HCT116 (cell line): ENCODE measurements around the gene OVOL2. TPM values are rescaled to one million over a fixed set of nuclear protein-coding genes. Genes with fewer than 3 reads are reported as not detected.

ENCODE experiments used
- ATAC-seq: fragments of 200-7000 bp; cut with Tn5 transposase; 2 replicates; pipeline ENCODE4 v1.9.1; 2020; ENCODE audit warnings: mild to moderate bottlenecking, moderate library complexity
- BruUV-seq: library from RNA; stranded (reverse); fragments of 400-500 nt; replicated peaks from 2 replicates; lab custom pipeline; 2021; lab: Mats Ljungman, UMichigan
- CTCF ChIA-PET: fragments of 300-600 bp; sonication (Branson Sonifier 250); formaldehyde crosslinking; loops from one replicate; lab custom pipeline; 2021; ENCODE audit warnings: antibody characterized with exemption; lab: Charles Lee
- POLR2A ChIA-PET: fragments of 300-600, 350-600 bp; sonication (Branson Sonifier 250); formaldehyde crosslinking; loops from one replicate; lab custom pipeline; 2021; ENCODE audit warnings: antibody characterized with exemption; lab: Charles Lee
- RAD21 ChIA-PET, 2 experiments: fragments of 300-600 bp; sonication (Branson Sonifier 250); formaldehyde crosslinking; loops; one replicate each; lab custom pipeline; 2023; ENCODE audit warnings: low total read pairs in 2 of 2; ENCODE audit not compliant: uncharacterized antibody in 2 of 2, unreplicated experiment in 2 of 2, low non-redundant PET in 1 of 2; lab: Charles Lee
- DNase-seq: peaks from one replicate; pipeline ENCODE4 v3.0.0-alpha.2; 2010; ENCODE audit warnings: low read depth, low spot score
- H2AFZ ChIP-seq: fragments of 200-600 bp; shearing (Covaris generic), sonication (generic); 2 replicates; pipeline ENCODE4 v1.6.1; 2017; ENCODE audit warnings: low read depth, mixed run types, mixed read lengths, antibody characterized with exemption, low read length; ENCODE audit not compliant: poor library complexity, severe bottlenecking
- H3K27ac ChIP-seq: 2 replicates; pipeline ENCODE4 v1.5.1; 2012; ENCODE audit warnings: low read depth, low read length
- H3K27me3 ChIP-seq: fragments of 200-600 bp; sonication (generic); 2 replicates; pipeline ENCODE4 v1.6.1; 2016; ENCODE audit warnings: mixed run types, low read length, mixed read lengths; ENCODE audit not compliant: insufficient read depth
- H3K36me3 ChIP-seq, 2 experiments: fragments of 200-500 bp in 1 of 2; fragments of 200-600 bp in 1 of 2; sonication (Bioruptor generic) in 1 of 2; sonication (generic) in 1 of 2; 2 replicates each; pipeline versions ENCODE4 v1.5.1 to v1.6.1; 2014 to 2016; ENCODE audit warnings: low read length in 2 of 2, inconsistent platforms in 1 of 2, mixed read lengths in 1 of 2, mixed run types in 1 of 2; ENCODE audit not compliant: insufficient read depth in 2 of 2, control insufficient read depth in 1 of 2
- H3K4me1 ChIP-seq, 2 experiments: fragments of 200-600 bp in 1 of 2; sonication (generic) in 1 of 2; 2 replicates each; pipeline versions ENCODE4 v1.5.1 to v1.6.1; 2012 to 2017; ENCODE audit warnings: low read length in 2 of 2, inconsistent platforms in 1 of 2, mild to moderate bottlenecking in 1 of 2, mixed read lengths in 1 of 2, mixed run types in 1 of 2, moderate library complexity in 1 of 2; ENCODE audit not compliant: insufficient read depth in 2 of 2, control insufficient read depth in 1 of 2
- H3K4me2 ChIP-seq: fragments of 200-600 bp; sonication (generic); 2 replicates; pipeline ENCODE4 v1.6.1; 2017; ENCODE audit warnings: mixed run types, low read length, mixed read lengths
- H3K4me3 ChIP-seq, 2 experiments: fragments of 200-600 bp in 1 of 2; sonication (generic) in 1 of 2; replicated peaks in 1 of 2; 2 replicates each; pipeline ENCODE4 v1.5.1; 2011 to 2016; ENCODE audit warnings: low read length in 2 of 2, control low read depth in 1 of 2, low read depth in 1 of 2, mild to moderate bottlenecking in 1 of 2, mixed read lengths in 1 of 2, mixed run types in 1 of 2
- H3K79me2 ChIP-seq: fragments of 200-600 bp; sonication (generic); 2 replicates; pipeline ENCODE4 v1.6.1; 2017; ENCODE audit warnings: mild to moderate bottlenecking, mixed run types, low read length, moderate library complexity, mixed read lengths; ENCODE audit not compliant: insufficient read depth
- H3K9ac ChIP-seq: fragments of 200-600 bp; sonication (generic); 2 replicates; pipeline ENCODE4 v1.6.1; 2016; ENCODE audit warnings: low read length, mixed read lengths
- H3K9me2 ChIP-seq: fragments of 200-600 bp; sonication (generic), shearing (Covaris generic); 2 replicates; pipeline ENCODE4 v1.6.1; 2017; ENCODE audit warnings: mixed run types, mild to moderate bottlenecking, moderate library complexity; ENCODE audit not compliant: insufficient read depth
- H3K9me3 ChIP-seq, 2 experiments: fragments of 200-500 bp in 1 of 2; fragments of 200-600 bp in 1 of 2; sonication (Bioruptor generic) in 1 of 2; sonication (generic) in 1 of 2; 2 replicates each; pipeline ENCODE4 v1.6.1; 2014 to 2017; ENCODE audit warnings: low read length in 2 of 2, mixed read lengths in 2 of 2, inconsistent platforms in 1 of 2, low read depth in 1 of 2, mild to moderate bottlenecking in 1 of 2, mixed run types in 1 of 2, moderate library complexity in 1 of 2; ENCODE audit not compliant: control insufficient read depth in 1 of 2, insufficient read depth in 1 of 2
- H4K20me1 ChIP-seq: fragments of 200-600 bp; sonication (generic), shearing (Covaris generic); 2 replicates; pipeline ENCODE4 v1.6.1; 2017; ENCODE audit warnings: mixed run types, mild to moderate bottlenecking, moderate library complexity; ENCODE audit not compliant: insufficient read depth
- CBX3 ChIP-seq: IDR thresholded peaks from 2 replicates; pipeline ENCODE4 v1.6.1; 2012; ENCODE audit warnings: low read depth
- CEBPB ChIP-seq: IDR thresholded peaks from 2 replicates; pipeline ENCODE4 v1.6.1; 2012; ENCODE audit warnings: low read depth
- EGR1 ChIP-seq: IDR thresholded peaks from 2 replicates; pipeline ENCODE4 v1.6.1; 2012; ENCODE audit warnings: low read depth
- ELF1 ChIP-seq: IDR thresholded peaks from 2 replicates; pipeline ENCODE4 v1.6.1; 2012; ENCODE audit warnings: low read depth, borderline replicate concordance
- EZH2phosphoT487 ChIP-seq: fragments of 200-600 bp; IDR thresholded peaks from 2 replicates; pipeline ENCODE4 v1.6.1; 2018; ENCODE audit warnings: antibody characterized with exemption, borderline replicate concordance
- FOSL1 ChIP-seq: IDR thresholded peaks from 2 replicates; pipeline ENCODE4 v1.6.1; 2012; ENCODE audit warnings: low read depth
- JUND ChIP-seq: IDR thresholded peaks from 2 replicates; pipeline ENCODE4 v1.6.1; 2012
- POLR2A ChIP-seq: IDR thresholded peaks from 2 replicates; pipeline ENCODE4 v1.7.0; 2011; ENCODE audit warnings: borderline replicate concordance; ENCODE audit not compliant: insufficient read depth, insufficient read length; ENCODE audit errors: extremely low read depth
- RAD21 ChIP-seq: IDR thresholded peaks from 2 replicates; pipeline ENCODE4 v1.6.1; 2012; ENCODE audit warnings: low read depth, mild to moderate bottlenecking
- SP1 ChIP-seq: IDR thresholded peaks from 2 replicates; pipeline ENCODE4 v1.6.1; 2012; ENCODE audit warnings: low read depth
- TCF7L2 ChIP-seq: IDR thresholded peaks from 2 replicates; pipeline ENCODE4 v1.7.0; 2011; ENCODE audit warnings: borderline replicate concordance, inconsistent platforms; ENCODE audit not compliant: insufficient read depth, insufficient read length; ENCODE audit errors: extremely low read depth
- YY1 ChIP-seq: IDR thresholded peaks from 2 replicates; pipeline ENCODE4 v1.6.1; 2011; ENCODE audit warnings: low read length, low read depth, moderate library complexity, mild to moderate bottlenecking; ENCODE audit not compliant: insufficient replicate concordance; ENCODE audit errors: extremely low read depth
- ZFX ChIP-seq: fragments of 450-650 bp; IDR thresholded peaks from 2 replicates; pipeline ENCODE4 v1.6.1; 2017
- ZNF274 ChIP-seq: fragments of 200-500 bp; sonication (Bioruptor generic); IDR thresholded peaks from 2 replicates; pipeline ENCODE4 v1.6.1; 2014; ENCODE audit warnings: mild to moderate bottlenecking, low read depth, low read length, inconsistent platforms
- intact Hi-C: fragments of 100-400 bp; cut with micrococcal nuclease; formaldehyde crosslinking; loops from 2 replicates; pipeline ENCODE4 v1.10.0; 2022
- total RNA-seq: library from RNA; stranded (reverse); gene quantifications from one replicate; pipeline ENCODE4 v1.2.1, GENCODE V29; 2021; ENCODE audit not compliant: unreplicated experiment
- TF ChIP-seq, protein P1 (sequence below), 3 experiments: fragments of 200-600 bp in 1 of 3; sonication (generic) in 1 of 3; IDR thresholded peaks in 2 of 3; conservative IDR thresholded peaks in 1 of 3; 2 replicates each; pipeline ENCODE4 v1.5.1; 2012 to 2017; ENCODE audit warnings: low read depth in 2 of 3, low read length in 2 of 3, antibody characterized with exemption in 1 of 3, borderline replicate concordance in 1 of 3, control low read depth in 1 of 3, mild to moderate bottlenecking in 1 of 3, mixed read lengths in 1 of 3, mixed run types in 1 of 3, moderate library complexity in 1 of 3; ENCODE audit not compliant: insufficient read depth in 1 of 3
- TF ChIP-seq, protein P2 (sequence below): IDR thresholded peaks from 2 replicates; pipeline ENCODE4 v1.6.1; 2012
- TF ChIP-seq, protein P3 (sequence below): IDR thresholded peaks from 2 replicates; pipeline ENCODE4 v1.6.1; 2012
- TF ChIP-seq, protein P4 (sequence below): IDR thresholded peaks from 2 replicates; pipeline ENCODE4 v1.6.1; 2011; ENCODE audit warnings: mild to moderate bottlenecking, low read length, moderate library complexity; ENCODE audit not compliant: insufficient replicate concordance; ENCODE audit errors: extremely low read depth
- TF ChIP-seq, protein P5 (sequence below): IDR thresholded peaks from 2 replicates; pipeline ENCODE4 v1.6.1; 2012; ENCODE audit warnings: low read depth

Gene OVOL2
- total RNA-seq, 1 experiment from 2014 or later = 0.86 TPM

DNA sequence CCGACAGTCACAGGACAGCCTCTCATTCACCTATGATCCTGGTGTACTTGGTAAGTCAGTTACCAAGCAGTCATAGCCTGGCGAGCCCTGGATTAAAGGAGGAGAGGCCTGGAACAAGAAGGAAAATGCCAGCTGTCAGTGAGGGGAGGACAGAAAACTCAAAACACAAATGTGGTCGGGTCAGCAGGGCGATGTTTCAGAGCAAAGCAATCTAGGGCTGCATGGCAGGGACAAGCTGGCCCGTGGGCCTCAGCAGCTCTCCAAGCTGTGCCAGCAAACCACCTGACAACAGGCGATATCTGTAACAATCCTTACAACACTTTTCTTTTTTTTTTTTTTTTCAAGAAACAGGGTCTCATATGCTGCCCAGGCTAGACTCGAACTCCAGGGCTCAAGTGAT is 48.6 kb downstream of the OVOL2 start:
- BruUV-seq = no TSS peak

More for the DNA sequence above, 48.6 kb downstream of the OVOL2 start:
- Histone ChIP-seq H2AFZ (no peak overlapping the region), H3K27ac (no peak overlapping the region), H3K27me3 (no peaks in the 10 kb centered on the region), H3K4me1 (no peaks in the 10 kb centered on the region), H3K9me3 (no peaks in the 10 kb centered on the region), H3K36me3 (no peaks in the 10 kb centered on the region), H3K79me2 (no peaks in the 10 kb centered on the region), H4K20me1 (no peaks in the 10 kb centered on the region), H3K9ac (no peak overlapping the region), H3K4me3 (no peak overlapping the region), H3K9me2 (no peaks in the 10 kb centered on the region)
- ChIA-PET CTCF (no interaction called here), POLR2A (no interaction called here), RAD21 (no interaction called here)
- no peak for ATAC-seq
- TF ChIP-seq ZNF274 = no peak
- TF ChIP-seq, protein P1, sequence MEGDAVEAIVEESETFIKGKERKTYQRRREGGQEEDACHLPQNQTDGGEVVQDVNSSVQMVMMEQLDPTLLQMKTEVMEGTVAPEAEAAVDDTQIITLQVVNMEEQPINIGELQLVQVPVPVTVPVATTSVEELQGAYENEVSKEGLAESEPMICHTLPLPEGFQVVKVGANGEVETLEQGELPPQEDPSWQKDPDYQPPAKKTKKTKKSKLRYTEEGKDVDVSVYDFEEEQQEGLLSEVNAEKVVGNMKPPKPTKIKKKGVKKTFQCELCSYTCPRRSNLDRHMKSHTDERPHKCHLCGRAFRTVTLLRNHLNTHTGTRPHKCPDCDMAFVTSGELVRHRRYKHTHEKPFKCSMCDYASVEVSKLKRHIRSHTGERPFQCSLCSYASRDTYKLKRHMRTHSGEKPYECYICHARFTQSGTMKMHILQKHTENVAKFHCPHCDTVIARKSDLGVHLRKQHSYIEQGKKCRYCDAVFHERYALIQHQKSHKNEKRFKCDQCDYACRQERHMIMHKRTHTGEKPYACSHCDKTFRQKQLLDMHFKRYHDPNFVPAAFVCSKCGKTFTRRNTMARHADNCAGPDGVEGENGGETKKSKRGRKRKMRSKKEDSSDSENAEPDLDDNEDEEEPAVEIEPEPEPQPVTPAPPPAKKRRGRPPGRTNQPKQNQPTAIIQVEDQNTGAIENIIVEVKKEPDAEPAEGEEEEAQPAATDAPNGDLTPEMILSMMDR (IDR thresholded peaks at IDR 0.05 in 2 of 3, conservative IDR thresholded peaks at IDR 0.05 in 1 of 3; ENCODE audit: borderline replicate concordance in 1 of 3, insufficient read depth in 1 of 3, low read depth in 2 of 3, low read length in 2 of 3) = no peak
- TF ChIP-seq CBX3 = no peak
- no peak for TF ChIP-seq CEBPB
- TF ChIP-seq FOSL1 = no peak
- TF ChIP-seq, protein P2, sequence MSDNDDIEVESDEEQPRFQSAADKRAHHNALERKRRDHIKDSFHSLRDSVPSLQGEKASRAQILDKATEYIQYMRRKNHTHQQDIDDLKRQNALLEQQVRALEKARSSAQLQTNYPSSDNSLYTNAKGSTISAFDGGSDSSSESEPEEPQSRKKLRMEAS = no peak
- TF ChIP-seq RAD21 = no peak
- TF ChIP-seq, protein P3, sequence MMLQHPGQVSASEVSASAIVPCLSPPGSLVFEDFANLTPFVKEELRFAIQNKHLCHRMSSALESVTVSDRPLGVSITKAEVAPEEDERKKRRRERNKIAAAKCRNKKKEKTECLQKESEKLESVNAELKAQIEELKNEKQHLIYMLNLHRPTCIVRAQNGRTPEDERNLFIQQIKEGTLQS = no peak
- TF ChIP-seq JUND = no peak
- TF ChIP-seq EZH2phosphoT487 = no peak
- TF ChIP-seq, protein P4, sequence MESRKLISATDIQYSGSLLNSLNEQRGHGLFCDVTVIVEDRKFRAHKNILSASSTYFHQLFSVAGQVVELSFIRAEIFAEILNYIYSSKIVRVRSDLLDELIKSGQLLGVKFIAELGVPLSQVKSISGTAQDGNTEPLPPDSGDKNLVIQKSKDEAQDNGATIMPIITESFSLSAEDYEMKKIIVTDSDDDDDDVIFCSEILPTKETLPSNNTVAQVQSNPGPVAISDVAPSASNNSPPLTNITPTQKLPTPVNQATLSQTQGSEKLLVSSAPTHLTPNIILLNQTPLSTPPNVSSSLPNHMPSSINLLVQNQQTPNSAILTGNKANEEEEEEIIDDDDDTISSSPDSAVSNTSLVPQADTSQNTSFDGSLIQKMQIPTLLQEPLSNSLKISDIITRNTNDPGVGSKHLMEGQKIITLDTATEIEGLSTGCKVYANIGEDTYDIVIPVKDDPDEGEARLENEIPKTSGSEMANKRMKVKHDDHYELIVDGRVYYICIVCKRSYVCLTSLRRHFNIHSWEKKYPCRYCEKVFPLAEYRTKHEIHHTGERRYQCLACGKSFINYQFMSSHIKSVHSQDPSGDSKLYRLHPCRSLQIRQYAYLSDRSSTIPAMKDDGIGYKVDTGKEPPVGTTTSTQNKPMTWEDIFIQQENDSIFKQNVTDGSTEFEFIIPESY = no peak
- no peak for TF ChIP-seq ZFX
- TF ChIP-seq POLR2A = no peak
- TF ChIP-seq SP1 = no peak
- TF ChIP-seq EGR1 = no peak
- TF ChIP-seq ELF1 = no peak
- no peak for TF ChIP-seq TCF7L2
- TF ChIP-seq YY1 = no peak
- TF ChIP-seq, protein P5, sequence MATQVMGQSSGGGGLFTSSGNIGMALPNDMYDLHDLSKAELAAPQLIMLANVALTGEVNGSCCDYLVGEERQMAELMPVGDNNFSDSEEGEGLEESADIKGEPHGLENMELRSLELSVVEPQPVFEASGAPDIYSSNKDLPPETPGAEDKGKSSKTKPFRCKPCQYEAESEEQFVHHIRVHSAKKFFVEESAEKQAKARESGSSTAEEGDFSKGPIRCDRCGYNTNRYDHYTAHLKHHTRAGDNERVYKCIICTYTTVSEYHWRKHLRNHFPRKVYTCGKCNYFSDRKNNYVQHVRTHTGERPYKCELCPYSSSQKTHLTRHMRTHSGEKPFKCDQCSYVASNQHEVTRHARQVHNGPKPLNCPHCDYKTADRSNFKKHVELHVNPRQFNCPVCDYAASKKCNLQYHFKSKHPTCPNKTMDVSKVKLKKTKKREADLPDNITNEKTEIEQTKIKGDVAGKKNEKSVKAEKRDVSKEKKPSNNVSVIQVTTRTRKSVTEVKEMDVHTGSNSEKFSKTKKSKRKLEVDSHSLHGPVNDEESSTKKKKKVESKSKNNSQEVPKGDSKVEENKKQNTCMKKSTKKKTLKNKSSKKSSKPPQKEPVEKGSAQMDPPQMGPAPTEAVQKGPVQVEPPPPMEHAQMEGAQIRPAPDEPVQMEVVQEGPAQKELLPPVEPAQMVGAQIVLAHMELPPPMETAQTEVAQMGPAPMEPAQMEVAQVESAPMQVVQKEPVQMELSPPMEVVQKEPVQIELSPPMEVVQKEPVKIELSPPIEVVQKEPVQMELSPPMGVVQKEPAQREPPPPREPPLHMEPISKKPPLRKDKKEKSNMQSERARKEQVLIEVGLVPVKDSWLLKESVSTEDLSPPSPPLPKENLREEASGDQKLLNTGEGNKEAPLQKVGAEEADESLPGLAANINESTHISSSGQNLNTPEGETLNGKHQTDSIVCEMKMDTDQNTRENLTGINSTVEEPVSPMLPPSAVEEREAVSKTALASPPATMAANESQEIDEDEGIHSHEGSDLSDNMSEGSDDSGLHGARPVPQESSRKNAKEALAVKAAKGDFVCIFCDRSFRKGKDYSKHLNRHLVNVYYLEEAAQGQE = no peak
- TF ChIP-seq, all 23 proteins: peak for 0
- H3K4me2 ChIP-seq = no peak overlapping the region
- no peak for DNase-seq
- intact Hi-C loops = no loop called here
